GM12878 (cell line): Measurements from ENCODE around the gene KLHL20.

Experiments used
- CTCF ChIP-seq, 3 experiments: IDR thresholded peaks in 2 of 3; conservative IDR thresholded peaks in 1 of 3; 2 replicates each; pipeline ENCODE4 v1.5.1; 2011; ENCODE audit warnings: low read depth in 3 of 3, low read length in 3 of 3, mild to moderate bottlenecking in 3 of 3, control low read depth in 2 of 3, moderate library complexity in 2 of 3, inconsistent platforms in 1 of 3, mixed read lengths in 1 of 3; ENCODE audit not compliant: control insufficient read depth in 2 of 3, insufficient read depth in 1 of 3; ENCODE audit errors: extremely low read depth in 1 of 3
- POLR2A ChIP-seq: IDR thresholded peaks from 2 replicates; pipeline ENCODE4 v1.6.1; 2011; ENCODE audit warnings: low read depth, mild to moderate bottlenecking, low read length

- TF ChIP-seq CTCF (IDR thresholded peaks at IDR 0.05 in 2 of 3, conservative IDR thresholded peaks at IDR 0.05 in 1 of 3; ENCODE audit: control insufficient read depth in 2 of 3, extremely low read depth in 1 of 3, insufficient read depth in 1 of 3, low read depth in 3 of 3, low read length in 3 of 3) (no peak), POLR2A (no peak)
Observed at GRCh38 chr1:173758980-173759379, 44.2 kb downstream of the KLHL20 start.
